ENCODE measurements around the gene SLC49A4. TPM values are rescaled to one million over a fixed set of nuclear protein-coding genes. Genes with fewer than 3 reads are reported as not detected.

The SLC49A4 gene
- total RNA-seq, 1 donor from 2014 or later: 15.7 TPM

DNA sequence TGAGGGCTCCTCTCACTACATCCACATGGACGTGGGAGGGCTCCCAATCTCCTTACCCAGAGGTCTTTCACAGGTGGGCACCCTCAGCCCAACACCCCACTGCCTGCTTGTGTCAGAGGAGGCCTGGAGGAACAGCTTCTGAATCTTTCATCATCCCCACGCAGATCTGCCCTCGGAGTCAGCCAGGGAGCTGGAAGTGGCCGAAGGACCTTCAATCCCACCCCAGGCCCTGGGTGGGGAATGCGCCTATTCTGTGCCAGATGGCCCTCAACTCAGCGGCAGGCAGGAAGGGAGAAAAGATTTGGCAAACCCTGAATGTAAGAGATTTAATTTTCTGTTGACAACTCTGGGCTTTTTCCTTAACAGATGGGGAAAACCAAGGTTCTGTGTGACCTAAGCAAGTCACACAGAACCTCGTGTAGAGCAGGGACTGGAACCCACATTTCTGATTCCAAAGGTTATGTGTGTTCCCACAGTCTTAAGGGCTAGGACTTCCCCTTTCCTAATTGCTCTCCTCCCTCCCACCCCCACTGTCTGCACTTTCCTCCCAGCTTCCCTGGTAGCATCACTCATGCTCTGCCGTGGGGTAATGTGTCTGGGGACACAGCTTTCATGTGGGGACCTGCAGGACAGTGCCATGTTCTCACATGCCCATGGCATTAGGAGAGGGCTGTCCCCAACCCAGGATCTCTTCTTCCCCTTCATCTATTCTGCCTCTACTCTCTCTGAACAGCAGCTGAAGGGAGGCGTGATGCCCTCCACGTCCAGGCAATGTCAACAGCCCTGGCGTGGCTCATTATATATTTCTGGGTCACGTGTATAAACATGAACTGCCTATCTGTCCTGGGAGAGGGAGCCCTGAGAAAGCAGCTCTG is 134.6 kb downstream of the SLC49A4 start:
- no peaks in the 10 kb centered on the region for H3K4me1 ChIP-seq
- intact Hi-C loops (cut with DNase I): no loop called here
- H3K9me3 ChIP-seq: no peaks in the 10 kb centered on the region
- DNase-seq (ENCODE audit: extremely low spot score in 2 of 2): no peak
- H3K27ac ChIP-seq: no peak overlapping the region
- H3K36me3 ChIP-seq: no peaks in the 10 kb centered on the region
- TF ChIP-seq POLR2AphosphoS5 (IDR thresholded peaks at IDR 0.05; ENCODE audit: insufficient read depth in 1 of 2, low read depth in 1 of 2) (no peak), POLR2A (IDR thresholded peaks at IDR 0.05) (no peak)
- TF ChIP-seq, protein P1, sequence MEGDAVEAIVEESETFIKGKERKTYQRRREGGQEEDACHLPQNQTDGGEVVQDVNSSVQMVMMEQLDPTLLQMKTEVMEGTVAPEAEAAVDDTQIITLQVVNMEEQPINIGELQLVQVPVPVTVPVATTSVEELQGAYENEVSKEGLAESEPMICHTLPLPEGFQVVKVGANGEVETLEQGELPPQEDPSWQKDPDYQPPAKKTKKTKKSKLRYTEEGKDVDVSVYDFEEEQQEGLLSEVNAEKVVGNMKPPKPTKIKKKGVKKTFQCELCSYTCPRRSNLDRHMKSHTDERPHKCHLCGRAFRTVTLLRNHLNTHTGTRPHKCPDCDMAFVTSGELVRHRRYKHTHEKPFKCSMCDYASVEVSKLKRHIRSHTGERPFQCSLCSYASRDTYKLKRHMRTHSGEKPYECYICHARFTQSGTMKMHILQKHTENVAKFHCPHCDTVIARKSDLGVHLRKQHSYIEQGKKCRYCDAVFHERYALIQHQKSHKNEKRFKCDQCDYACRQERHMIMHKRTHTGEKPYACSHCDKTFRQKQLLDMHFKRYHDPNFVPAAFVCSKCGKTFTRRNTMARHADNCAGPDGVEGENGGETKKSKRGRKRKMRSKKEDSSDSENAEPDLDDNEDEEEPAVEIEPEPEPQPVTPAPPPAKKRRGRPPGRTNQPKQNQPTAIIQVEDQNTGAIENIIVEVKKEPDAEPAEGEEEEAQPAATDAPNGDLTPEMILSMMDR (IDR thresholded peaks at IDR 0.05): no peak
- no peaks in the 10 kb centered on the region for H3K27me3 ChIP-seq
- H3K4me3 ChIP-seq: no peak overlapping the region

GRCh38 chr3:122930063-122930997 is 135.5 kb downstream of the SLC49A4 start:
- Histone ChIP-seq H3K36me3 (no peaks in the 10 kb centered on the region), H3K27me3 (no peaks in the 10 kb centered on the region), H3K4me3 (no peak overlapping the region), H3K27ac (no peak overlapping the region), H3K4me1 (no peaks in the 10 kb centered on the region), H3K9me3 (no peaks in the 10 kb centered on the region)
- DNase-seq (ENCODE audit: extremely low spot score in 2 of 2): no peak
- intact Hi-C loops (cut with DNase I): no loop called here
- TF ChIP-seq POLR2AphosphoS5 (IDR thresholded peaks at IDR 0.05; ENCODE audit: insufficient read depth in 1 of 2, low read depth in 1 of 2) (no peak), POLR2A (IDR thresholded peaks at IDR 0.05) (no peak)
- TF ChIP-seq, protein P1 (IDR thresholded peaks at IDR 0.05): no peak

Other genes starting within 250 kb of the SLC49A4 start
- 19.4 TPM for gene PARP9, start 230.8 kb upstream of the SLC49A4 start, total RNA-seq
- 17.7 TPM for gene DTX3L, start 230.7 kb upstream of the SLC49A4 start, total RNA-seq
- 5.9 TPM for gene PARP15, start 217.4 kb upstream of the SLC49A4 start, total RNA-seq
- gene PARP14, start 114.2 kb upstream of the SLC49A4 start, total RNA-seq: 44.4 TPM
- gene HSPBAP1, start 1.2 kb upstream of the SLC49A4 start, total RNA-seq: 9.8 TPM
- 0.25 TPM for gene SEMA5B, start 232.7 kb downstream of the SLC49A4 start, total RNA-seq